Right hindlimb (tissue), 1 donor: ENCODE data around the gene CDC42SE2.
"Not testable (repeated sequence)": the region's sequence is repeated elsewhere in the genome, so short reads cannot be mapped to it uniquely, and the experiment has no call there.

ENCODE experiments used
- DNase-seq: peaks from one replicate; pipeline ENCODE4 v3.0.0-alpha.2; 2018

CDC42SE2 gene

GRCh38 chr5:131396015-131396414 lies 132.2 kb downstream of the CDC42SE2 start:
- no peak for DNase-seq

DNA sequence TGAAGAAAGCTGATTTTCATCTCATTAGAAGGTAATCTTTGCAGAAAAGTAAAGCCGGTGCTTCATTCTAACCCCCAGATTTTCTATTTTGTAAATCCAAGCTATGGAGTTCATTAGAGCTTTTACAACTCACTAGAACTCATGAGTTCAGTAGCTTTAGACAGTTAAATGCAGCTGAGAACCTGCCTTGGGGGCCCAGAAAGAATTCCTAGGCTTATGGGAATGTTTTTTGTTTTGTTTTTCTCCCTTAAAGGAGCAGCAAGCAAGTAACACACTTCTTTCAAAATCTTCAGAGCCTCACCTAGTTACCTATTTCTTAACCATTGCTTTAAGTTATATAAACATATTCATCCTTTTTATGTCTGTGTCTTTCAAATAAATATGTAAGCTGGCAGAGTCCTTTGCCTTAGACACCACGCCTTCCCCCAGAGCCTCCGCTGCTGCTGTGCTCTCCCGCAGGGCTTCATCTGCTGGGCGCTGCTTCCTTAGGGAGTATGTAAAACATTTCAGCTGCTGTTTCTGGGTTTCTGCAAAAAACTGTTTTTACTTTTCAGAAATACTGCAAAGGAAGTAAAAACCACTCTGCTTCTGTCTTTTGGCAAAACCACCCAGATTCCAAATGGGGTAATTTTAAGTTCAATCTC lies 132.9 kb downstream of the CDC42SE2 start:
- no peak for DNase-seq

DNA sequence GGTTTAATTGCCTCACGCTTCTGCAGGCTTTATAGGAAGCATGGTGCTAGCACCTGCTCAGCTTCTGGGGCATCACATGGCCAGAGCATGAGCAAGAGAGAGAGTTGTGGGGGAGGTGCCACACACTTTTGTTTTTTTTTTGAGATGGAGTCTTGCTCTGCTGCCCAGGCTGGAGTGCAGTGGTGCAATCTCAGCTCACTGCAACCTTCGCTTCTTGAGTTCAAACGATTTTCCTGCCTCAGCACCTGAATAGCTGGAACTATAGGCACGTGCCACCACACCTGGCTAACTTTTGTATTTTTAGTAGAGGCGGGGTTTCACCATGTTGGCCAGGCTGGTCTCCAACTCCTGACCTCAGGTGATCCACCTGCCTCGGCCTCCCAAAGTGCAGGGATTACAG lies 135.2 kb downstream of the CDC42SE2 start:
- not testable (repeated sequence) for DNase-seq

- no peak for DNase-seq
These were observed 136.7 kb downstream of the CDC42SE2 start for GRCh38 chr5:131400585-131400984.

GRCh38 chr5:131405674-131406073 lies 141.8 kb downstream of the CDC42SE2 start:
- DNase-seq: no peak

GRCh38 chr5:131406076-131406475 lies 142.2 kb downstream of the CDC42SE2 start:
- DNase-seq: no peak

- no peak for DNase-seq
These were observed 143.3 kb downstream of the CDC42SE2 start for GRCh38 chr5:131406975-131407638.

GRCh38 chr5:131413605-131414559 lies 150.0 kb downstream of the CDC42SE2 start:
- DNase-seq: peak; percentile 24

GRCh38 chr5:131416729-131417128 lies 152.9 kb downstream of the CDC42SE2 start:
- no peak for DNase-seq

GRCh38 chr5:131417240-131417869 lies 153.5 kb downstream of the CDC42SE2 start:
- peak; percentile 77 for DNase-seq

GRCh38 chr5:131418846-131419245 lies 155.0 kb downstream of the CDC42SE2 start:
- no peak for DNase-seq

GRCh38 chr5:131419877-131420276 lies 156.0 kb downstream of the CDC42SE2 start:
- DNase-seq: no peak

DNA sequence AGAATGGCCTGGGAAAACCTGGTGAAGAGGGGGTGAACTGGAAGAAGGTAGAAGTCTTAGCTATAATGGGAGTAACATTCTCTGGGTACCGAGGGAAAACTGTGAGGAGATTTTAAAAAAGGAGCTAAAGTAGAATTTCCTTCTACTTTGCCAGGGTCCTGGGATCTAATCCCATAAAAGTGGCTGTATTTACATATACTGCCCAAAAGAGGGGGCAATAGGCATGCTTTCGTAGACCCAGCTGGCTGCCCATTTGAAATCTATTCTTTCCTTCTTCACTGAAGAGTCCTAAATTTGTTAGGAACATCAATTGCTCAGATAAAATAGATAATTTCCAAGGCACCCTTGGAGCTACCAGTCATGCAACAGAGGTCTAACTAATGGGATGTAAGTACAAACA lies 159.2 kb downstream of the CDC42SE2 start:
- DNase-seq: no peak

- DNase-seq: no peak
These were observed 162.2 kb downstream of the CDC42SE2 start for GRCh38 chr5:131426011-131426410.

DNA sequence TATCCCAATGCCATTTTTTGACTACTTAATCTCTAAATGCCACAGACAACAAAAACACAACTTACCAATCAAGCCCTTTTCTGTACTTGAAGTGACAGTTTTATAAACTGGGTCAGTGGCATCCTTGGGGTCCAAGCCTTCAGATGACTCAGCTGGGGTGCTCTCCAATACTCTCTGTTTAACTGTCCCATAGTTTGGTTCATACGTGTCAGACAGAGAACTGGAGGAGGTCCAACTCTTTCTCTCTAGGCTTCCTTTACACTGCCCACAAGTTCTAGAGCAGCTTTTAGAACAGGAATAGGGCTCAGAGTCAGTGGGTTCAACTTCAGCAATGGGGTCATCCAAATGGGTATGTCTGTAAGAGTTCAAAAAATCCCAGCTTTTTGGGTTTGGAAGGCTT lies 166.9 kb downstream of the CDC42SE2 start:
- DNase-seq: no peak

- DNase-seq: no peak
These were observed 167.9 kb downstream of the CDC42SE2 start for GRCh38 chr5:131431794-131432193.

GRCh38 chr5:131433109-131433508 lies 169.3 kb downstream of the CDC42SE2 start:
- DNase-seq: no peak

DNA sequence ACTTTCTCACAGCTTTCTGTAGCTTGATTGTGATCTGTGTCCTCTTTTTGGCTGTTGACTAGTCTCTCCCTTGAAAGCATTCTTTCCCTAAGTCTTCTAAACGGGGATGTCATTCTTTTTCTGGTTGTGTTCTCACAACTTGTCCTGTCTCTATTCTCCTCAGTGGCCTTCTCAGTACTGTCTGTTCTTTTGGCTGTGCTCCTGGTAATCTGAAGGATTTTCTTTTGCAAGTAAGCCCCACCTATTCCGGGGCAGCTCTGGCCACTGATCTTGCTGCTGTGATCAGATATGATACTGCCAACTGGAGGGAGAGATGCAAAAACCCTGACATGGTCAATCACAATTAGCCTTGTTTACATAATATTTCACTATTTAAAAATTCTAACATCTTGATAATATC lies 172.2 kb downstream of the CDC42SE2 start:
- DNase-seq: no peak

DNA sequence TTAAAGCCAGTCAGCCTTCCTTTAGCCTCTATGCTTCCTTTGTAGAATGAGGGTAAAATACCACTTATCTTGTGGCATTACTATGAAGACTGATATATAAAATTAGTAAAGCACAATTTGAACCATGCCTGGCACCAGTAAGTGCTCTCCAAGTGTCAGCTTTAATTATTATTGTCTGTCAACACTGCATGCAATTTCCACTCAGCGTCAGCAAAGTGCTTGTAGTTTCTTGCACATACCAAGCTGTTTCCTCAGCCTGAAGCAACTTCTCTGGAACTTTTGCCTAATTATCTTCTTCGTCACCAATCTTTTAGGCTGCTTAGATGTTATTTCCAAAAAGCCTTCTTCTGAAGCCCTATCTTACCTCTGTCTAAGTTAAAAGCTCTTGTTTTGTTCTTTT lies 177.3 kb downstream of the CDC42SE2 start:
- DNase-seq: no peak
